GM18867 (cell line): ENCODE data around the gene ZZZ3.
"Not testable (repeated sequence)": the region's sequence is repeated elsewhere in the genome, so short reads cannot be mapped to it uniquely, and the experiment has no call there.

ENCODE experiments used
- ATAC-seq: cut with Tn5 transposase; IDR thresholded peaks from one replicate; pipeline ENCODE4 v1.9.1; 2021; ENCODE audit warnings: mild to moderate bottlenecking, moderate library complexity; ENCODE audit not compliant: unreplicated experiment

ZZZ3 gene

DNA sequence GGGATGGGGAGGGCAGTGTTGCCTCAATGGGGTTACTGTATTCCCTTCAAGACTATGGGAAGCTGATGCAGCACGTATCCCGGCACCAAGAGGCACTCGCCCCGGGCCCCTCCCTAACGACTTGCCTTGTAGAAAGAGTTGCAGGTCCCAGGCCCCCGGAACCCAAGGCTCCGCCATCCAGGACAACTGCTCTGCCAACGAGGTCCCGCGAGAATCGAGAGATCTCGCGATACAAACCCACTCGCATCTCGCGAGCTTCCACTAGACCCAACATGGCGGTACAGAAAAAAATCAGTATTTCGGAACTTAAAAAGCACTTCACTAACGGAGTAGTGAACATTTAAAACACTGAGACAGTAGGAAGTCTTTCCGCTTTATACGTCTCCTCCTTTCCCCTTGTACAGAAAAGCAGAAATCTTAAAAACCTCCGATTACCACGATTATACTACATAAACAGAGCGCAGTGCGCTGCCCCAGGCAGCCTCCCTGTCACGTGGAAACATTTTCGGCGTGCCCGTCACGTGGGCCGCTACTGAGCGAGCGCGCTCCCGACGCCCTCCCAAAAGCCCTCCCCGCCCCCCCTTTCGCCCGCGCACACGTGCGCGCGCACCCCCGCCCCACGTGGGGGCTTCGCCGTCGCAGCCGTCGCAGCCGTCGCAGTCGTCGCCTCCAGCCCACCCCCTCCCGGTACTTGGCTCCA, at the start of gene ZZZ3:
ZZZ3 (minus strand) TSS at position 199 of the 700 bp plus-strand sequence. CDS start 49,304 bp downstream, outside the sequence.
- peak; percentile 70 for ATAC-seq

DNA sequence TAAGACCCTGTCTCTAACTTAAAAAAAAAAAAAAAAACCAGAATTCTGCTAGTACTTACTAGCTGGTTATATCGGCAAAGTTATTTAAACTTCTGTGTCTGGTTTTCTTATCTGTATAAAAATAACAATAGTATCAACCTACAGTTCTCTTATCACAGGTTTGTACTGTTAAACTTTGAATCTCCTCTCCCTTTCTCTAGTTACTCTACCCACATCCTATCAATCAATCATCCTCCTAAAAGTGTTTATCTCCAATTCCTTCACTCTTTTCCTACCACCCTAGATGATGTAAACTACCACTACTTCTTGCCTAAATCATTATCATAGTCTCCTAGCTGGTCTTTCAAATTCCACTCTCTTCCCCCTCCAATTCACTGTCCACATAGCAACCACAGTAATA, 49.6 kb upstream of the ZZZ3 start:
- no peak for ATAC-seq

DNA sequence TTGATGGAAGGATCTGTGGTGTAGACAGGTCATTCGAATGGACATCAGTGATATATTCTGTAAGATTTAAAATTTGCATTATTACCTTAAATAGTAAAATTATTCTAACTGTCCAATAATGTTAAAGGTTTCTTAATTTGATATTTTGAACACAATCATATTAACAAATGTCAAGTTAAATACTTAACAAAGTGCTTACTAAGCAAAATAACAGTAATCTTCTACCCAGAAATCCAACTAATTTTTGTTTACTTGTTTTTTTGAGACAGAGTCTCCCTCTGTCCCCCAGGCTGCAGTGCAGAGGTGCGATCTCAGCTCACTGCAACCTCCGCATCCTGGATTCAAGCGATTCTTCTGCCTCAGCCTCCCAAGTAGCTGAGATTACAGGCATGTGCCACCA, 43.2 kb upstream of the ZZZ3 start:
- no peak for ATAC-seq

DNA sequence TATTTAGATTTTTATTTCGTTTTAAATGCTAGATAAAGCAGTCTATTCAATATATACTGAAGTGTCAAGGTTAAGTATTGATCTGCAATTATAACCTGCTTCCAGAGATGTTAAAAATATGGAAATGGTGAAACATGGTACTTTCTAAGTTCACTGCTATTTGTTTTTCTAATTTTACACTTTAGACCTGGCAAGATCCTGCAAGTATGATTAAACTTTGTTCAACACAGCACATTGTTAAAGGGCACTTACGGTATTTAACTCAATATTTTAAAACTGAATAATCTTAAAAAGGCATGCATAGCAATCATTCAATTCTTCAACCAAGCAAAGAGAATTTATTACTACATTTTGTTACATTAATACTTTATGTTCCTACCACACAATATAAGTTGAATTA, 35.7 kb upstream of the ZZZ3 start:
- ATAC-seq, result no peak

DNA sequence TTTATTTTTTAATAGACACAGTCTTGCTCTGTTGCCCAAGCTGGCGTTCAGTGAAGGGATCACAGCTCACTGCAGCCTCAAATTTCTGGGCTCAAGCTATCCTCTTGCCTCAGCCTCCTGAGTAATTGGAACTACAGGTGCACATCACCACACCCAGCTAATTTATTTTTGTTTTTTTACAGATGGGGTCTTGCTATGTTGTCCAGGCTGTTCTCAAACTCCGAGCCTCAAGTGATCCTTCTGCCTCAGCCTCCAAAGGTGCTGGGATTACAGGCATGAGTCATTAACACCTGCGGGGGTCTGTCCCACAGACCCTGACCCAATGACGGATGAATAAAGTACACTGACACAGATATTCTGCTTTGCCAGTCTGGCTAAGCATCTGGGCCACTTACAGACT, 33.6 kb upstream of the ZZZ3 start:
- ATAC-seq, result no peak

DNA sequence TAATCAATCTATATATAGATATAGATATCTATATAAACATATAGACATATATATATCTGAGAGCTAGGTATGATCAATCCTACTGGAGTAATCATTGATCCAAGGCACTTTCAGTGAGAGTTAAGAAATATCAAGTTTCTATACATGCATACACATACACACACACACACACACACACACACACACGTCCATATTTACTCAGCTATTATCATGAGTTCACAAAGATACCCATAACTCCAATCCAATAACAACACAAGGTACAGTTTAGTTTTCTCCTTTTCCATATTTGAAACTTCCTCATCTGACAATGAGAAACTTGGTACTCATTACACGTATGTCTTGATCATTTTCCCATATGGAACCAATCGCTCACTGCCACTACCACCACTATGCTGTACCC, 27.3 kb upstream of the ZZZ3 start:
- ATAC-seq, result no peak

DNA sequence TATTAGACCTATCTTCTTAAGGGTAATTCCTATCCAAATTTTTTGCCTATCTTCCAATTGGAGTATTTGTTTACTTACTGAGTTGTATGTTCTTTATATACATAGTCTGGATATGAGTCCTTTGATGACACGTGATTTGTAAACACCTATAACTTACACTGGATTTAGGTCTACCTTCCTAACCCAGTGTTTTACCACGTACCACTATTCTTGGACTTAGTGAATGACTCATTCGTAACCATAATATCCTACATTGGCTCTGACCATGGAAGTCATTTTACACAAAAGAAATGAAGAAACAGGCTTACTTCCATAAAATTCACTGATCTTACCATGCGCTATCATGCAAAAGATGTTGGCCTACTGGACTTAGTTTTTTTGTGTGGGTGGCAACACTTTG, 23.9 kb upstream of the ZZZ3 start:
- ATAC-seq, result no peak

DNA sequence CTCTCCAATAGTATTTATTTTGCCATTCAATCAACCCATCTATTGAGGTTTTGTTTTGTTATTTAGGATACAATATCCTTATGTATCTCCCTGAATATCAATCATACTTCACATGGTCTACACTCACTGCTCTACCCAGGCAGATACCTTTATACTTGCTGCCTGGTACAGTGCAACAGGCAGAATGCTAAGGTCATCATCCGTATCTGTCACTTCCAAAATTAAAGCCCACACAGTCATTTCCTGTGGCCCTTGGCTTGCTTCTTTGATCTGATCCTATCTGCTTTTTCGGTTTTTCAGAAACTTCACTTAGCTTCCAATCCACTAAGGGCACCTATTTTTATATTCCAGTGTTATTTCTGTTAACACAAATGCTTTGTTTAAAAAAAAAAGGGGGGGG, 22.3 kb upstream of the ZZZ3 start:
- no peak for ATAC-seq

DNA sequence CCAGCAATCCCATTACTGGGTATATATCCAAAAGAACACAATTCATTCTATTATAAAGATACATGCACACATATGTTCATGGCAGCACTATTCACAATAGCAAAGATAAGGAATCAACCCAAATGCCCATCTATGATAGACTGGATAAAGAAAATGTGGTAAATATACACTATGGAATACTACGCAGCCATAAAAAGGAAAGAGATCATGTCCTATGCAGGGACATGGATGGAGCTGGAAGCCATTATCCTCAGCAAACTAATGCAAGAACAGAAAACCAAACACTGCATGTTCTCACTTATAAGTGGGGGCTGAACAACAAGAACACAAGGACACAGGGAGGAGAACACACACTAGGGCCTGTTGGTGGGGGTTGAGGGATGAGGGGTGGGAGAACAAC, 17.2 kb upstream of the ZZZ3 start:
- ATAC-seq, result not testable (repeated sequence)

DNA sequence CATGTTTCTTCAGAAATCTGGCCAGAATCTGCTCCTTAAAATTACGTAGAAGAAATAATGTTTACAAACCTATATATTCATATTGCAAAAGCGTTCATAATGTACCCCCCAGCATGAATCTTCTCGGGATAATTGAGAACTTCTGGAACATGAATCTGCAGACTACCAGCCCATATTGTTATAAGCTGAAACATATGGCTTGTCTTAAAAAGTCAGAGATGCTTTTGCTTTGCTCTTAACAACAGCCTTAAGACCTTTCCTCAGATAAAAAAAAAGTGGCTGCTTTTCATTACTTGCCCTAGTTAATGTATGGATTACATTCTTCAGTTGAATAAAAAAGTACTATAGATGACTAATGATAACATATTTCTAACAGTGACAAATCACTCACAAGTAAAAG, 15.0 kb upstream of the ZZZ3 start:
- ATAC-seq, result no peak

DNA sequence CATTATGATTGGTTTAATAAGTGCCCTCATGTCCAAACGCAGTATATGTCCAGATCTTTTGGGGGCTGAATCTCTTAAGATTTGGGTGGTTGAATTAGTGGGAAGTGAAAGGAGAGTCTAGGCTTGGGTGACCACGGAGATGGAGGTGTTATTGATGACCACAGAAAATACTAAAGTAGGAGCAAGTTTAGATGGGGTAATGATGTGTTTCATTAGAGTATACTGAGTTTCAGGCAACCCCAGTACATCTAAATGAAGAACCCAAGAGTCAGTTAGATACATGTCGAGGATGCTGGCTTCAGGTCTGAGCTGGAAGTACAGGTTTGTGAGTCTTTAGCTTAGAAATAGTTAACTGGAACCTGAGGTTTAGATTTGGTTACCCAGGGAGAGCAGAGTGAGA, 6.5 kb upstream of the ZZZ3 start:
- no peak for ATAC-seq

DNA sequence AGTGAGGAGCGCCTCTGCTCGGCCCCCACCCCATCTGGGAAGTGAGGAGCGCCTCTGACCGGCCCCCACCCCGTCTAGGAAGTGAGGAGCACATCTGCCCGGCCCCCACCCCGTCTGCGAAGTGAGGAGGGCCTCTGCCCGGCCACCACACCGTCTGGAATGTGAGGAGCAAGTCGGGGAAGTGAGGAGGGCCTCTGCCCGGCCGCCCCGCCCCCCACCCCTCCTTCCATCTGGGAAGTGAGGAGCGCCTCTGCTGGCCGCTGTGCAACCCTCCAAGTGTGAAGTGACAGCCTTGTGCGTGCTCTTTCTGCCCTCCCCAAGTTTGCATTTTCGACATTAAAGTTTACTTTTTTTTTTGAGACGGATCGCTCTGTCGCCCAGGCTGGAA, 5.1 kb upstream of the ZZZ3 start:
- ATAC-seq, result no peak

DNA sequence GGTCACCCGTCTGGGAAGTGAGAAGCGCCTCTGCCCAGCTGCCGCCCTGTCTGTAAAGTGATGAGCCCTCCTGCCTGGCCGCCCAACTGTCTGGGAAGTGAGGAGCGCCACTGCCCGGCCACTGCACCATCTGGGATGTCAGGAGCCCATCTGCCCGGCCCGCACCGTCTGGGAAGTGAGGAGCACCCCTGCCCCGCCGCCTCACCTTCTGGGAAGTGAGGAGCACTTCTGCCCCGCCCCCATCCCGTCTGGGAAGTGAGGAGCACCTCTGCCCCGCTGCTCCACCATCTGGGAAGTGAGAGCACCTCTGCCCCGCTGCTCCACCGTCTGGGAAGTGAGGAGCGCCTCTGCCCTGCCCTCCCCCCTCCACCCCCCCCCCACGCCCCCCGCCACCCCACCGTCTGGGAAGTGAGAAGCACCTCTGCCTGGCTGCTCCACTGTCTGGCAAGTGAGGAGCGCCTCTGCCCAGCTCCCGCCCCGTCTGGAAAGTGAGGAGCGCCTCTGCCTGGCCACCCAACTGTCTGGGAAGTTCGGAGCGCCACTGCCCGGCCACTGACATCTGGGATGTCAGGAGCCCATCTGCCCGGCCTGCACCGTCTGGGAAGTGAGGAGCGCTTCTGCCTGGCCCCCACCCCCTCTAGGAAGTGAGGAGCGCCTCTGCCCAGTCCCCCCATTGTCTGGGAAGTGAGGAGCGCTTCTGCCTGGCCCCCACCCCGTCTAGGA, 4.5 kb upstream of the ZZZ3 start:
- no peak for ATAC-seq

DNA sequence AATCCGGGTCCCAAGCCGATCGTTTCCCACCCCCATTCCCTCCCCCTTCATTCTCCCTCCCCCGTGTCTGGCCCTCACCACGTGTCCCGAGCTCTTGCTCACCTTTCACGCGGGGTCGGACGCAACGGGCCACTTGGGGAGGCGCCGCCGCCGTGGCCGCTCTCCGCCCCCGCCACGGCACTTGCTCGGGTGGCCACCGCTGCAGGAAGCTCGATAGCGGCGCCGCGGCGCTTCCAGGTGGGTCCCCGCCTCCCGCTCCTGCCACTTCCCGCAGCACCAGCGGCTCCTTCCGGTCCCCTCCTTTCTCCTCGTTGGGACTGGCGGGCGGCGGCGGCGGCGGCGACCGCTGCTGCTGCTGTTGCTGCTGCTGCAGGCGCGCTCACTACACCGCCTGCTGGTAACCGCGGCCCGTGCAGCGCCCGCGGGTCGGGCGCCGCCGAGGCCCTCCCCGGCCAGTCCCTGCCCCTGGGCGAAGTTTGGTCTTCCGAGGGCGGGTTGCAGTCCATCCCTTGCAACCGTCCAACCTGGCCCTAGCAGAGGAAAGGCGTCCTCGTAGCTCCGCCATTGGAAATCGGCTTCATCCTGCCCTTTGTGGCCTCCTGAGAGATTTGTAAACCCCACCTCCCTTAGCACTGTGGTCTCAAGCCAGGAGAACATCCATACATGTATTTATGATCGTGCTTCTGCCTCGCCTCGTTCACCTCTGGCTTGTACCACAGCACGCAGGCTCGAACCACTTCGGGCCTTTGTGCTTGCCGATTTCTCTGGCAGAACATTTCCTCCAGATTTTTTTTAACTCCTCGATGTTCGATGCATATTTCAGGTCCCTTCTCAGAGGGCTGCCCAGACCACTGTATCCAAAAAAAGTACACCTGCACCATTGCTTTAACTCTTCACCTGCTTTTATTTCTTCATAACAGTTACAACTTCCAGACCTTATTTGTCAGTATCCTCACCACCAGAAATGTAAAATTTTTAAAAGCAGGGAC, 996 bp upstream of the ZZZ3 start:
- peak; percentile 81 for ATAC-seq

DNA sequence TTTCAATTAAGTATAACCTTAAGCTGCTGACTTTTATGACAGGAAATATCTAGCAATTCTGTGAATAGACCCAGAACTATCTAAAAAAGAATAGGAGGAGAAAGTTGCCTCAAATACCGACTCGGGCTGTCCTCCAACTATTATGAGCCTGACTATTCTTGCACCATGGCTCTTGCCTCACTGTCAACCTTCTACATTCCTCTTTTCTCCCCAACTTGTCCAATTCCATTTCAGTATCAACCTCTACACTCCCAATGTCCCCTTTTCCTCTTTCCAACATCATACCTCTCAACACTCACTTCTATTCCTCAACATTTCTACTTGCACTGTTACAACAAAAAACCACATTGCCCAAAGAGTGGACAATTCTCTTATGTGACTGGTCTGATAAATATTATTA, 2.3 kb downstream of the ZZZ3 start:
- ATAC-seq, result no peak

DNA sequence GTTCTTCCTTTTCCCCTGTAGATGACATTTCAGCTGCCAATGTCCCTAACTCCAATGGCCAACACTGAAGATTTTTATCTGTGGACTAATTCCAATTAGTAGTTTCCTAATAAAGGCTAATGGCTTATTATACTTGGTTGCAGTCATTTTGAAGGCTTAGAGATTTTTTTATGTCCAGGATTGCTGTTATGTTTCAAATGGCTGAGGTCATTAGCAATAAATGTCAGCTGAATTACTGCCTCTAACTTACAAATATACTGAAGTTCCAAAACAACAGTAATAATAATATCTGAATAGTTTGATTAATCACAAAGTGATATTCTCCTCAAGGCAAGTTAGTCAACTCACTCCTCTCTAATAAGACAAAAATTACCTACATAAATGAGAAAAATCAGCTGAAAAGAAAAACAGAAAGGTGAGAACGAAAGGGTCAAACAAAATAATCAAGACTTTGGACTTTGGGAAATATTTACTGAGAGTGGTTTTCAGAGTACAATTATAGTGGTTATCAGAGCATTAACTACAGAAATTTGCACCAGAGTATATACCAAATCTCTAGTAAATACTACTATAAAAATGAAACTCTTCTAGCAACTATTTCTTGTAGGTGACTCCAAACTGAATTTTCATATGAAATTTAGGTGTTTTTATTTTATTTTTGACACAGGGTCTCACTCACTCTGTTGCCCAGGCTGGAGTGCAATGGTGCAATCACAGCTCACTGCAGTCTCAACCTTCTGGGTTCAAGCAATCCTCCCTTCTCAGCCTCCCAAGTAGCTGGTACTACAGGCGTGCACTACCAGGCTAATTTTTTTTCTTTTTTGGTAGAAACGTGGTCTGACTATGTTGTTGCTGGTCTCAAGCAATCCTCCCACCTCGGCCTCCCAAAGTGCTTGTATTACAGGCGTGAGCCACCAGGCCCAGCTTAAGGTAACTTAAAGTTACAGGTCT, 3.5 kb downstream of the ZZZ3 start:
- ATAC-seq, result no peak

DNA sequence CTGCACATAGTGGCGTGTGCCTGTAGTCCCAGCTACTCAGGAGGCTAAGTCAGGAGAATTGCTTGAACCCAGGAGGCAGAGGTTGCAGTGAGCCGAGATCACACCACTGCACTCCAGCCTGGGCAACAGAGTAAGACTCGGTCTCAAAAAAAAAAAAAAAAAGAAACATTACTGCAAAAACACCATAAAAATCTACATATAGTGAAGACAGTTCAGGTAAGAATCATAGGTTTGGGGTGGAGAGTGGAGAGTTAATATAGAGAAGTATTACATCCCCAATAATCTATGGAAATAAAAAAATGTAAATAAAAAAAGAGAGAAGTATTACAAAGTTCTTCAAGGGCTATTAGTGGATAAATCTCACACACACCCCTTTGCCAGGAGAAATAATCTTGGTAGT, 7.7 kb downstream of the ZZZ3 start:
- not testable (repeated sequence) for ATAC-seq

DNA sequence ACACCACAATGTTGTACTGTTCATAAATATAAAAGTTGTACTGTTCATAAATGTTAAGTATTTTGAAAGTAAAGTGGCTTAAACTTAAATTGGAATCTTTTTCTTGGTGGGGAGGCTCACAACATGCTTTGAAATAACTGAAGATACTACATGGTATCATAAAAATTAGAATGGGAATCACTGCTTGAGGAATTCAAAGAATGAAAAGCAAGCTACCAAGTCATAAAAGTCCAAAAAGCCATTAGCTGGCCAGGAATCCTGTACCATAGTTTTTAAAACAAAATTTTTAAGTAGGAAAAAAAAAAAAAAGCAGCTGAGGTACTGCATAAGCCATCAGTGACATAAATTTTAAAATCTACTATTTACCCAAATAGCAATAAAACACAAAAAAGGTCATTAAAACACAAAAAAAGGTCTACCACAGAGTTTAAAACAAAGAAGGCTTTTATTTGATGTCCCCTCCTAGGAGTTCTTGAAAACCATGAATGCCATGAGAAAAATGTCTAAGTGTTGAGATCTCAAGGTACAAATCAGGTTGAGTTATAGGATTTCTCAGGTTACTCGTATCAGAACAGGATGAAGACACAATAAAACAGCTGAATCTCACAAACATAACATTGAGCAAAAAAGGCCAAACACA, 8.6 kb downstream of the ZZZ3 start:
- ATAC-seq, result no peak

DNA sequence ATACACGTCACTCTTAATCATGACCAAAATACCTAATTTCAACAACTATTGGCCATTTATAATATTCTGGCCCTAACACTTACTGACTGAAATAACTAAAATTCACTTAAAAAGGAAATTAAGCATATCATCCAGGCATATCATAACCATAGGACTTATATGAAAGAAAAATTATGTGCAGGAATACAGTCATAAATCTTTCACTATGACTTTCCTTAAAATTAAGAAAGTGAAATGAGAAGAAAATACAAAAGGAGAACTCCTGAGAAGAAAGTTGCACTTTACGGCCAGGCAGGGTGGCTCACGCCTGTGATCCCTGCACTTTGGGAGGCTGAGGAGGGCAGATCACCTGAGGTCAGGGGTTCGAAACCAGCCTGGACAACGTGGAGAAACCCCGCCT, 9.4 kb downstream of the ZZZ3 start:
- ATAC-seq, result no peak

DNA sequence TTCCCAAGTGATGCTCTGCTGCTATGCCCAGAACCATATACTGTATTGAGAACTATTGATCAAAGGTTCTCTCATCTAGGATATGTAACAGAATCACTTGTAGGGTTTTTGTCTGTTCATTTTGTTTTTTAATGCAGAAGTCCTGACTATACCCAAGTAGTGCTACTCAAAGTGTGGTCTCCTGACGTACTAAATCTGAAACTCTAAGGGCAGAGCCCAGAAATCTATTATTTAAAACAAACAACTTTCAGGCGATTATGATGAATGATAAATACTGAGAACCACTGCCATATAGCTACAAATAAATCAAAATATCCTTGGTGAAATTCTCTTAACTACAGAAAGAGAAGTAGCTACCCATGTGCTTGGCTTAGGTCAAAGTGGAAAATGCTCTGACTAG, 10.1 kb downstream of the ZZZ3 start:
- ATAC-seq, result peak; percentile 47
